GM12878 (cell line): ENCODE results near the gene ZNF365.

ENCODE experiments used
- ATF3 ChIP-seq: IDR thresholded peaks from 2 replicates; pipeline ENCODE4 v1.6.1; 2011; ENCODE audit warnings: low read depth, mild to moderate bottlenecking, low read length, moderate library complexity, borderline replicate concordance; ENCODE audit errors: extremely low read depth
- BHLHE40 ChIP-seq, 2 experiments: fragments of 450-650 bp in 1 of 2; IDR thresholded peaks; 2 replicates each; pipeline ENCODE4 v1.6.1; 2011 to 2017; ENCODE audit warnings: low read depth in 2 of 2, borderline replicate concordance in 1 of 2, improper control_type of control experiment in 1 of 2, low read length in 1 of 2, mild to moderate bottlenecking in 1 of 2
- CTCF ChIP-seq, 3 experiments: IDR thresholded peaks in 2 of 3; conservative IDR thresholded peaks in 1 of 3; 2 replicates each; pipeline ENCODE4 v1.5.1; 2011; ENCODE audit warnings: low read depth in 3 of 3, low read length in 3 of 3, mild to moderate bottlenecking in 3 of 3, control low read depth in 2 of 3, moderate library complexity in 2 of 3, inconsistent platforms in 1 of 3, mixed read lengths in 1 of 3; ENCODE audit not compliant: control insufficient read depth in 2 of 3, insufficient read depth in 1 of 3; ENCODE audit errors: extremely low read depth in 1 of 3
- EZH2 ChIP-seq: IDR thresholded peaks from 2 replicates; pipeline ENCODE4 v1.6.1; 2012; ENCODE audit warnings: low read depth, mild to moderate bottlenecking, control low read depth, inconsistent platforms, low read length, borderline replicate concordance; ENCODE audit not compliant: control insufficient read depth
- FOXK2 ChIP-seq: fragments of 450-650 bp; IDR thresholded peaks from 2 replicates; pipeline ENCODE4 v1.6.1; 2017; ENCODE audit warnings: mild to moderate bottlenecking, moderate library complexity
- FOXM1 ChIP-seq: IDR thresholded peaks from 2 replicates; pipeline ENCODE4 v1.6.1; 2012; ENCODE audit warnings: low read depth, mild to moderate bottlenecking, inconsistent platforms, low read length, moderate library complexity
- JUNB ChIP-seq: IDR thresholded peaks from 2 replicates; pipeline ENCODE4 v1.6.1; 2016; ENCODE audit warnings: antibody characterized with exemption, mild to moderate bottlenecking
- MEF2A ChIP-seq: IDR thresholded peaks from 2 replicates; pipeline ENCODE4 v1.6.1; 2011; ENCODE audit warnings: low read depth, mild to moderate bottlenecking, low read length, moderate library complexity; ENCODE audit not compliant: insufficient read depth
- SIN3A ChIP-seq: IDR thresholded peaks from 2 replicates; pipeline ENCODE4 v1.6.1; 2012; ENCODE audit warnings: low read depth, low read length, improper control_type of control experiment
- SUZ12 ChIP-seq: fragments of 200-600 bp; sonication (generic); IDR thresholded peaks from one replicate; pipeline ENCODE4 v1.6.1; 2018; ENCODE audit warnings: antibody characterized with exemption, mild to moderate bottlenecking; ENCODE audit not compliant: unreplicated experiment
- USF1 ChIP-seq: IDR thresholded peaks from 2 replicates; pipeline ENCODE4 v1.6.1; 2011; ENCODE audit warnings: borderline replicate concordance, low read depth, mild to moderate bottlenecking, moderate library complexity, mixed read lengths, low read length; ENCODE audit not compliant: insufficient read depth; ENCODE audit errors: extremely low read length
- TF ChIP-seq, protein P1 (sequence below): fragments of 450-650 bp; IDR thresholded peaks from 2 replicates; pipeline ENCODE4 v1.6.1; 2018; ENCODE audit warnings: mild to moderate bottlenecking, low read depth, moderate library complexity; ENCODE audit not compliant: partially characterized antibody

DNA sequence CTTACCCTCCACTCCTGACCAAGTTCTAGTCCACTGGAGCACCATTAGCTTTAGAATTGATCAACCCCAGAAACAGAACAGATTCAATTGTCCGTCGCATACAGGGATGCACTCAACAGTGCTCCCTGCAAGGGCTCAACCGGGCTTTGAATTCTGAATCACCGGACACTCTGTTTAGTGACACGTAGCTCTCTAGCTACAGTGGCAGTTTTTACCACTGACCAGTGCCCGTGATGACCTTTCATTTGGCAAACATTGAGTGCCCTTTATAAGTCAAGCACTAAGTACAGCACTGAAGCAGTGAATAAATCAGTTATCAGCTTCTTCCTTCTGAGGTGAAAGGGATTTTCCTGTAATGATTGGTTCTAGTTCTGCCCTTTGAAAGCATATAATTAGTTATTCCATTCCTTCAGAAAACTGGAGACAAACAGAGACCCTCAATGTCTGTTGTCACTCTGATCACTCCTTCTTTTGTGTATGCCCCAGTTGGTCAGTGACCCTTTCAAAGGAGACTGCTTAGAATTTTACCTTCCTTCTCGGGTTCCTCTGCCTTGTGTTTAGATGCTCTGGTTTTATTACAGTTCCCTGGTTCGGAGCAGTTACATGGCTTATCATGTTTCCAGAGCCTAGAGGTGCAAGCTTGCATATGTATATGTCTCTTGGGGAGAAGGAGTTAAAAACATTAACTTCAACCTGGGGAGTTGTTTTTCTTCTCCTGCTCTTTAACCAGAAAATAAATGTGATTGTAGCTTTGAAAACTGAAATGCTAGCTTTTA, 68.9 kb downstream of the ZNF365 start:
- TF ChIP-seq USF1 (no peak), FOXK2 (no peak), SIN3A (no peak), CTCF (IDR thresholded peaks at IDR 0.05 in 2 of 3, conservative IDR thresholded peaks at IDR 0.05 in 1 of 3; ENCODE audit: control insufficient read depth in 2 of 3, extremely low read depth in 1 of 3, insufficient read depth in 1 of 3, low read depth in 3 of 3, low read length in 3 of 3) (no peak), BHLHE40 (IDR thresholded peaks at IDR 0.05; ENCODE audit: borderline replicate concordance in 1 of 2, low read depth in 2 of 2, low read length in 1 of 2) (no peak), FOXM1 (no peak), EZH2 (no peak), SUZ12 (no peak), ATF3 (no peak), JUNB (no peak), MEF2A (no peak)
- TF ChIP-seq, protein P1, sequence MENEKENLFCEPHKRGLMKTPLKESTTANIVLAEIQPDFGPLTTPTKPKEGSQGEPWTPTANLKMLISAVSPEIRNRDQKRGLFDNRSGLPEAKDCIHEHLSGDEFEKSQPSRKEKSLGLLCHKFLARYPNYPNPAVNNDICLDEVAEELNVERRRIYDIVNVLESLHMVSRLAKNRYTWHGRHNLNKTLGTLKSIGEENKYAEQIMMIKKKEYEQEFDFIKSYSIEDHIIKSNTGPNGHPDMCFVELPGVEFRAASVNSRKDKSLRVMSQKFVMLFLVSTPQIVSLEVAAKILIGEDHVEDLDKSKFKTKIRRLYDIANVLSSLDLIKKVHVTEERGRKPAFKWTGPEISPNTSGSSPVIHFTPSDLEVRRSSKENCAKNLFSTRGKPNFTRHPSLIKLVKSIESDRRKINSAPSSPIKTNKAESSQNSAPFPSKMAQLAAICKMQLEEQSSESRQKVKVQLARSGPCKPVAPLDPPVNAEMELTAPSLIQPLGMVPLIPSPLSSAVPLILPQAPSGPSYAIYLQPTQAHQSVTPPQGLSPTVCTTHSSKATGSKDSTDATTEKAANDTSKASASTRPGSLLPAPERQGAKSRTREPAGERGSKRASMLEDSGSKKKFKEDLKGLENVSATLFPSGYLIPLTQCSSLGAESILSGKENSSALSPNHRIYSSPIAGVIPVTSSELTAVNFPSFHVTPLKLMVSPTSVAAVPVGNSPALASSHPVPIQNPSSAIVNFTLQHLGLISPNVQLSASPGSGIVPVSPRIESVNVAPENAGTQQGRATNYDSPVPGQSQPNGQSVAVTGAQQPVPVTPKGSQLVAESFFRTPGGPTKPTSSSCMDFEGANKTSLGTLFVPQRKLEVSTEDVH = no peak
